Retina (tissue), 1 donor: ENCODE results near the gene SH2B3.
"Not testable (repeated sequence)": the region's sequence is repeated elsewhere in the genome, so short reads cannot be mapped to it uniquely, and the experiment has no call there.

Experiments
- DNase-seq: peaks from one replicate; pipeline ENCODE4 v3.0.0-alpha.2; 2016

Gene SH2B3

GRCh38 chr12:111405859-111406473 is at the start of gene SH2B3:
TSS of gene SH2B3 (plus strand) at chr12:111405923. CDS start at chr12:111418146, 12,223 bp downstream.
- no peak for DNase-seq

GRCh38 chr12:111359231-111359913 is 46.4 kb upstream of the SH2B3 start:
- DNase-seq = no peak

GRCh38 chr12:111359914-111360276 is 45.8 kb upstream of the SH2B3 start:
- DNase-seq = no peak

- DNase-seq = no peak
Measured at GRCh38 chr12:111360325-111360930, 45.3 kb upstream of the SH2B3 start.

GRCh38 chr12:111361073-111361716 is 44.5 kb upstream of the SH2B3 start:
- no peak for DNase-seq

GRCh38 chr12:111361717-111362576 is 43.8 kb upstream of the SH2B3 start:
- DNase-seq = no peak

GRCh38 chr12:111362687-111363475 is 42.8 kb upstream of the SH2B3 start:
- no peak for DNase-seq

- no peak for DNase-seq
Measured at GRCh38 chr12:111363578-111363977, 42.1 kb upstream of the SH2B3 start.

- DNase-seq = no peak
Measured at GRCh38 chr12:111366075-111366474, 39.6 kb upstream of the SH2B3 start.

GRCh38 chr12:111366583-111366982 is 39.1 kb upstream of the SH2B3 start:
- no peak for DNase-seq

GRCh38 chr12:111367661-111368221 is 38.0 kb upstream of the SH2B3 start:
- DNase-seq = no peak

GRCh38 chr12:111368291-111368787 is 37.4 kb upstream of the SH2B3 start:
- peak; percentile 72 for DNase-seq

GRCh38 chr12:111368788-111369495 is 36.8 kb upstream of the SH2B3 start, which contains the start of gene PHETA1:
TSS of gene PHETA1 (minus strand) at chr12:111369095. CDS start at chr12:111363427, 5,668 bp downstream.
- peak; percentile 92 for DNase-seq

- DNase-seq = no peak
Measured at GRCh38 chr12:111369496-111370220, 36.1 kb upstream of the SH2B3 start.

GRCh38 chr12:111373231-111373630 is 32.5 kb upstream of the SH2B3 start:
- not testable (repeated sequence) for DNase-seq

- no peak for DNase-seq
Measured at GRCh38 chr12:111377440-111377839, 28.3 kb upstream of the SH2B3 start.

- no peak for DNase-seq
Measured at GRCh38 chr12:111379942-111380554, 25.7 kb upstream of the SH2B3 start.

- DNase-seq = no peak
Measured at GRCh38 chr12:111384596-111384995, 21.1 kb upstream of the SH2B3 start.

GRCh38 chr12:111386885-111387284 is 18.8 kb upstream of the SH2B3 start:
- no peak for DNase-seq
